Activated CD4-positive, alpha-beta T cell treated with anti-CD3 and anti-CD28 coated beads for 36 hours (primary cell): ENCODE measurements around the gene ACSS2. TPM values are rescaled to one million over a fixed set of nuclear protein-coding genes. Genes with fewer than 3 reads are reported as not detected.
A peak's percentile ranks its signal among the peaks of the same experiment; 100 is the strongest.

Source experiments
- ATAC-seq: fragments of 200-7000 bp; cut with Tn5 transposase; one replicate; pipeline ENCODE4 v1.10.0; 2021; ENCODE audit warnings: mild to moderate bottlenecking, moderate library complexity
- CTCF ChIA-PET: fragments of 350-600 bp; sonication (Branson Sonifier 250); formaldehyde crosslinking; loops from one replicate; lab custom pipeline; 2021; ENCODE audit warnings: antibody characterized with exemption; lab: Charles Lee
- POLR2A ChIA-PET: fragments of 350-600 bp; sonication (Branson Sonifier 250); formaldehyde crosslinking; loops from one replicate; lab custom pipeline; 2021; ENCODE audit warnings: antibody characterized with exemption, inconsistent platforms; lab: Charles Lee
- DNase-seq: peaks from one replicate; pipeline ENCODE4 v3.0.0-alpha.2; 2020
- H3K27ac Mint-ChIP-seq: one replicate; pipeline ENCODE4 v1.8.0; 2021; ENCODE audit warnings: mixed read lengths
- H3K27me3 Mint-ChIP-seq: one replicate; pipeline ENCODE4 v1.8.0; 2021; ENCODE audit warnings: mixed read lengths
- H3K36me3 Mint-ChIP-seq: one replicate; pipeline ENCODE4 v1.8.0; 2021; ENCODE audit warnings: low read depth, mixed read lengths
- H3K4me1 Mint-ChIP-seq: one replicate; pipeline ENCODE4 v1.8.0; 2021; ENCODE audit warnings: mixed read lengths
- H3K4me3 Mint-ChIP-seq: one replicate; pipeline ENCODE4 v1.8.0; 2021; ENCODE audit warnings: mild to moderate bottlenecking, moderate library complexity, mixed read lengths
- H3K9me3 Mint-ChIP-seq: one replicate; pipeline ENCODE4 v1.8.0; 2021; ENCODE audit warnings: low read depth, mixed read lengths
- intact Hi-C, 2 experiments: fragments of 100-400 bp; cut with DNase I in 1 of 2; cut with micrococcal nuclease in 1 of 2; formaldehyde crosslinking; loops; one replicate each; pipeline versions ENCODE4 v1.14.2 to v1.15.1; 2022 to 2024; cut with DNase I, micrococcal nuclease
- total RNA-seq, 2 experiments: library from RNA; stranded (reverse); gene quantifications; one replicate each; pipeline ENCODE4 v1.2.3, GENCODE V29; 2021

The ACSS2 gene, protein sequence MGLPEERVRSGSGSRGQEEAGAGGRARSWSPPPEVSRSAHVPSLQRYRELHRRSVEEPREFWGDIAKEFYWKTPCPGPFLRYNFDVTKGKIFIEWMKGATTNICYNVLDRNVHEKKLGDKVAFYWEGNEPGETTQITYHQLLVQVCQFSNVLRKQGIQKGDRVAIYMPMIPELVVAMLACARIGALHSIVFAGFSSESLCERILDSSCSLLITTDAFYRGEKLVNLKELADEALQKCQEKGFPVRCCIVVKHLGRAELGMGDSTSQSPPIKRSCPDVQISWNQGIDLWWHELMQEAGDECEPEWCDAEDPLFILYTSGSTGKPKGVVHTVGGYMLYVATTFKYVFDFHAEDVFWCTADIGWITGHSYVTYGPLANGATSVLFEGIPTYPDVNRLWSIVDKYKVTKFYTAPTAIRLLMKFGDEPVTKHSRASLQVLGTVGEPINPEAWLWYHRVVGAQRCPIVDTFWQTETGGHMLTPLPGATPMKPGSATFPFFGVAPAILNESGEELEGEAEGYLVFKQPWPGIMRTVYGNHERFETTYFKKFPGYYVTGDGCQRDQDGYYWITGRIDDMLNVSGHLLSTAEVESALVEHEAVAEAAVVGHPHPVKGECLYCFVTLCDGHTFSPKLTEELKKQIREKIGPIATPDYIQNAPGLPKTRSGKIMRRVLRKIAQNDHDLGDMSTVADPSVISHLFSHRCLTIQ
- 10 to 100 TPM; 29.9 to 35.1 TPM for total RNA-seq

DNA sequence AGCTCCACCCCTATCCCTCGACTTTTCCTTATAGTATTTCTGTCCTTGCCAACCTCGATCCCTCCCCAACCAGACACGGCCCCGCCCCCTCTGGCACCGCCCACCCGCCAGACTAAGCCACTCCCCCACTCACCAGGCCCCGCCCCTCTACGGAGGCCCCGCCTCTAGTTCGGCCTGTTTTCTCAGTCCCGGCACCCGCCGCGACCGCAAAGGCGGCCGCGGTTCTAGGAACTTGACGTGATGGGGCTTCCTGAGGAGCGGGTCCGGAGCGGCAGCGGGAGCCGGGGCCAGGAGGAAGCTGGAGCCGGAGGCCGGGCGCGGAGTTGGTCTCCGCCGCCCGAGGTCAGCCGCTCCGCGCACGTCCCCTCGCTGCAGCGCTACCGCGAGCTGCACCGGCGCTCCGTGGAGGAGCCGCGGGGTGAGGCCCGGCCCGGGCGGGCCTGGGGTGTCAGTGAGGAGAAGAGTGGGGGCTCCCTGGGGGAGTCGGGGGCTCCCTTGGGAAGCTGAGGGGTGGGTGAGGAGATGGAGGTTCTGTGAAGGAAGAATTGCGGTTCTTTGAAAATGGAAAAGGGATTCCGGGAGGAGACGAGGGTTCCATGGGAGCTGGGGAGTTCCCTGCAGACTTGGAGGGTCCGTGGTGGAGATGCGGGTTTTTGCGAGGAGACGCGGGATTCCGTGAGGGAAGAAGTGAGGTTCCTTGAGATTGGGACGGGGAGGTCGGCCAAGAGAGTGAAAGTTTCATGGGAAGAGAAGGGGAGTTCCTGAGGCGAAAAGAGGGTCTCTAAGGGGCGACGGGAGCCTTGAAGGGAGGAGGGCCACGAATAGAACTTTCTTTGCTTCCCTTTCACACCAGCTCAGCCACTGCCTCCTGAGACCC lies at the start of gene ACSS2:
Gene ACSS2, plus strand, starts transcription at position 207 of the 877 bp plus-strand sequence. Its CDS starts 34 bp downstream, at position 241.
- peak; percentile 99 for DNase-seq
- H3K27me3 Mint-ChIP-seq: no peaks in the 10 kb centered on the region
- H3K27ac Mint-ChIP-seq: peak within 1 kb of the TSS; percentile 85
- peaks cover 51% of the 10 kb centered on the region for H3K4me1 Mint-ChIP-seq
- intact Hi-C loops: loop anchor here (1.0 to 10.0 kb wide), 14 partner anchors 15 to 883 kb away; partner anchors contain the start of genes GSS (in 2 of the 2), MYH7B (in 2 of the 2), TRPC4AP (in 2 of the 2) and AHCY (in 1 of the 2)
- peak within 1 kb of the TSS; percentile 90 for H3K4me3 Mint-ChIP-seq
- H3K9me3 Mint-ChIP-seq: no peaks in the 10 kb centered on the region
- H3K36me3 Mint-ChIP-seq: no peaks in the 10 kb centered on the region
- CTCF ChIA-PET: interaction anchor here (0.9 to 7.9 kb wide), 7 partner anchors 14 to 209 kb away, joined by 3 to 78 read pairs (median 4); partner anchors contain the start of genes GSS and MYH7B
- POLR2A ChIA-PET: interaction anchor here (1.0 kb wide), 2 partner anchors 79 to 95 kb away, joined by 3 read pairs; partner anchors contain the start of genes GSS and MYH7B
- peak; percentile 31 for ATAC-seq

DNA sequence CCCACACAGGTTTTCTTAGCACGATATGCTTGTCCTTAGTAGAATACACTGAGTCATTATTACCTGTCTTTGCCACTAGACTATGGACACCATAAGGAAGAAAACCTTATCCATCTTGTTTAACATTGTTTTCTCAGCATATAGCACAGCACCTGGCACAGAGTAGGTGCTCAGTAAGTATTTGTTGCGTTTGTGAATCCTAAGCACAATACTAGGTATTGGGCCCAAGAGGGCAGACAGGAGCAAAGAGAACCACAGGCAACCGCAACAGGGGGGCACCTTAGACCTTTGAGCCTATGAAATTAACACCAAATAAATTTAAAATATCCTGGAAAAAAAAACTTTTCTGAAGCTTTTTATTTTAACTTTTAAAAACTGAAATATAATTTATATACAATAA lies 47.2 kb upstream of the ACSS2 start:
- H3K36me3 Mint-ChIP-seq: no peaks in the 10 kb centered on the region
- ATAC-seq: no peak

DNA sequence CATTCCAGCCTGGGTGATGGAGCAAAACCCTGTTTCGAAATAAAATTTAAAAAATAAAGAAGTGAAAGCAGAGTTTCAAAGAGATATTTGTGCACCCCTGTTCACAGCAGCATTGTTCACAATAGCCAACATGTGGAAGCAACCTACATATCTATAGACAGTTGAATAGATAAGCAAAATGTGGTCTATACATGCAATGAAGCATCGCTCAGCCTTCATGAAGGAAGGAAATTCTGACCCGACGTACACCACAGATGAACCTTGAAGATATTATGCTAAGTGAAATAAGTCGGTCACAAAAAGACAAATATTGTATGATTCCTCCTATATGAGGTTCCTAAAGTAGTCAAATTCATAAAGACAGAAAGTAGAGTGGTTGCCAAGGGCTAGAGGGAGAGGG lies 44.5 kb upstream of the ACSS2 start:
- intact Hi-C loops: no loop called here
- ATAC-seq: no peak

More for the DNA sequence above, 47.2 kb upstream of the ACSS2 start:
- peaks cover 6% of the 10 kb centered on the region for H3K27me3 Mint-ChIP-seq
- H3K27ac Mint-ChIP-seq: no peak overlapping the region
- no peak overlapping the region for H3K4me3 Mint-ChIP-seq
- POLR2A ChIA-PET: no interaction called here
- intact Hi-C loops: loop anchor here (5.0 to 10.0 kb wide), 3 partner anchors 43 to 626 kb away; partner anchors contain the start of genes CEP250 (in 1 of the 2), GGT7 (in 1 of the 2) and TRPC4AP (in 1 of the 2)
- CTCF ChIA-PET: interaction anchor here (1.6 kb wide), 1 partner anchor 45 kb away, joined by 3 read pairs; no protein-coding TSS in a partner anchor
- no peaks in the 10 kb centered on the region for H3K9me3 Mint-ChIP-seq
- DNase-seq: no peak
- H3K4me1 Mint-ChIP-seq: peaks cover 6% of the 10 kb centered on the region

DNA sequence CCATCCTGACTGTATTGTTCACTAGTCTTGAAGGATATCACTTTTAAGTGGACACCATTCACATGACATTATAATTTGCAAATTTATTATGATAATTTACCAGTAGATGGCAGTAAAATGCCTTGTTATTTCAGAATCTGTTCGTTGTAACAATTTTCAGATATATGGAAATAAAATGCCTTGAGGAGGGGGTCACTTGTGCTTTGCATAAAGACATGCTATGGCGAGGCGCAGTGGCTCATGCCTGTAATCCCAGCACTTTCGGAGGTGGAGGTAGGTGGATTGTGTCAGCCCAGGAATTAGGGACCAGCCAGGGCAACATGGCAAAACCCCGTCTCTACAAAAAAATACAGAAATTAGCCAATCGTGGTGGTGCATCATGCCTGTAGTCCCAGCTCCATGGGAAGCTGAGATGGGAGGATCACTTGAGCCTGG lies 41.9 kb upstream of the ACSS2 start:
- H3K36me3 Mint-ChIP-seq: no peaks in the 10 kb centered on the region
- intact Hi-C loops: loop anchor here (1.0 to 2.0 kb wide), 5 partner anchors 38 to 435 kb away; partner anchors contain the start of gene GGT7 (in 1 of the 2)
- POLR2A ChIA-PET: no interaction called here
- no peak overlapping the region for H3K4me3 Mint-ChIP-seq
- H3K4me1 Mint-ChIP-seq: no peaks in the 10 kb centered on the region
- ATAC-seq: peak; percentile 42
- DNase-seq: no peak
- CTCF ChIA-PET: interaction anchor here (0.7 kb wide), 1 partner anchor 41 kb away, joined by 3 read pairs; no protein-coding TSS in a partner anchor
- no peak overlapping the region for H3K27ac Mint-ChIP-seq
- peaks cover 8% of the 10 kb centered on the region for H3K27me3 Mint-ChIP-seq
- no peaks in the 10 kb centered on the region for H3K9me3 Mint-ChIP-seq

More for the DNA sequence above, 44.5 kb upstream of the ACSS2 start:
- H3K9me3 Mint-ChIP-seq: no peaks in the 10 kb centered on the region
- POLR2A ChIA-PET: no interaction called here
- H3K27ac Mint-ChIP-seq: no peak overlapping the region
- H3K4me3 Mint-ChIP-seq: no peak overlapping the region
- H3K36me3 Mint-ChIP-seq: no peaks in the 10 kb centered on the region
- DNase-seq: no peak
- CTCF ChIA-PET: interaction anchor here (0.7 kb wide), 2 partner anchors 114 to 123 kb away, joined by 3 read pairs; no protein-coding TSS in a partner anchor
- H3K4me1 Mint-ChIP-seq: no peaks in the 10 kb centered on the region
- H3K27me3 Mint-ChIP-seq: peaks cover 8% of the 10 kb centered on the region

DNA sequence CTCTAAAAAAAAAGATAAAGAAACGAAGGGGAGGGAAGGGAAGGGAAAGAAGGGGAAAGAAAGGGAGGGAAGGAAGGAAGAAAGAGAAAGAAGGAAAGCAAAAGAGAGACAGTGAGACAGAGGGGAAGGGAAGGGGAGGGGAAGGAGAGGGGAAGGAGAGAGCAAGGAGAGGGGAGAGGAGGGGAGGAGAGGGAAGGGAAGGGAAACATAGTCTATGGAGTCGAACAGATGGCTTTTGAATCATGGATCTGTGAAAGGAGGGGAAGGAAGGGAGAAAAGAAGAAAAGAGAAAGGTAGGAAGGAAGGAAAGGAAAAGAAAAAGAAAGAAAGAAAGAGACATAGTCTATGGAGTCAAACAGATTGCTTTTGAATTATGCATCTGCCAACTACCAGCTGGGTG lies 34.3 kb upstream of the ACSS2 start:
- Mint-ChIP-seq H3K27me3 (no peaks in the 10 kb centered on the region), H3K27ac (no peak overlapping the region), H3K4me3 (no peak overlapping the region), H3K4me1 (no peaks in the 10 kb centered on the region), H3K36me3 (no peaks in the 10 kb centered on the region), H3K9me3 (no peaks in the 10 kb centered on the region)
- CTCF ChIA-PET: no interaction called here
- POLR2A ChIA-PET: no interaction called here
- DNase-seq (no peak), ATAC-seq (no peak)
- intact Hi-C loops: no loop called here

DNA sequence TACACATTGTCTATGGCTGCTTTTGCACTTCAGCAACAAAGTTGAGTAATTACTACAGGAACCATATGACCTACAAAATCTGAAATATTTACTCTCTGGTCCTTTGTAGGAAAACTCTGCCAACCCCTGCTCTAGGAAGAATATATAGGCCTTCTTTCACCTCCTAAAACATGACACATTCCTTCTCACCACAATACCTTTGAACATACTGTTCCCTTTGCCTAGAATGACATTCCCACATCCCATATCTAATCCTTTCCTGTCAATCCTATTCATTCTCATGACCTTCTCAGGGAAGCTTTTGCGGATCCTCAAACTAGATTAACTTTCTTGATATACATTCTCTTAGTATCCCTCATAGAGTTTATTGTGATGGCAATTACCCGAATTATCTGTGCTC lies 33.0 kb upstream of the ACSS2 start:
- ChIA-PET POLR2A (interaction anchor here (0.6 kb wide), 1 partner anchor 15 kb away, joined by 3 read pairs; no protein-coding TSS in a partner anchor), CTCF (no interaction called here)
- H3K4me1 Mint-ChIP-seq: no peaks in the 10 kb centered on the region
- intact Hi-C loops: no loop called here
- H3K36me3 Mint-ChIP-seq: peaks cover 2% of the 10 kb centered on the region
- ATAC-seq: no peak
- no peak overlapping the region for H3K27ac Mint-ChIP-seq
- no peak overlapping the region for H3K4me3 Mint-ChIP-seq
- H3K9me3 Mint-ChIP-seq: no peaks in the 10 kb centered on the region
- DNase-seq: no peak
- no peaks in the 10 kb centered on the region for H3K27me3 Mint-ChIP-seq

DNA sequence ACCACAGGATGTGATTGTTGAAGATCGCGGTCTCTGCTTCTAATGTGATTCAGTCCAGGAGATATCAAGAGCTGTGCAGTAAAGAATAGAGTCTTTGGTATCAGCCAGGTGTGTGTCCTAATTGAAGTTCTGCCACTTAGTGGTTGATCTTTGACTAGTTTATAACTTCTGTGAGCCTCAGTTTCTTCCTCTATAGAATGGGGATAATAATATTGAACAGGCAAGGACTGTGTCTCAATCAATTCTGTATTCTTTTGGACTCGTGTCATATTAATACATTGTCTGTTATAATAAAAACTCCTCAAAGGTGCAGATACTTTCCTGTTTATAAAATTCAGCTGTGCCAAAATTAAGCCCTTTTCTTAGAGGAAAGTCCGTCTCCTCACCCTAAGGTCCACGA lies 27.8 kb upstream of the ACSS2 start:
- Mint-ChIP-seq H3K9me3 (no peaks in the 10 kb centered on the region), H3K27ac (peak overlapping the region; percentile 10), H3K4me1 (no peaks in the 10 kb centered on the region), H3K27me3 (no peaks in the 10 kb centered on the region), H3K36me3 (peaks cover 5% of the 10 kb centered on the region), H3K4me3 (no peak overlapping the region)
- intact Hi-C loops: no loop called here
- no peak for ATAC-seq
- DNase-seq: no peak
- POLR2A ChIA-PET: no interaction called here
- CTCF ChIA-PET: interaction anchor here (0.7 to 1.6 kb wide), 3 partner anchors 22 to 28 kb away, joined by 3 to 4 read pairs (median 3); partner anchors contain the start of gene ACSS2

DNA sequence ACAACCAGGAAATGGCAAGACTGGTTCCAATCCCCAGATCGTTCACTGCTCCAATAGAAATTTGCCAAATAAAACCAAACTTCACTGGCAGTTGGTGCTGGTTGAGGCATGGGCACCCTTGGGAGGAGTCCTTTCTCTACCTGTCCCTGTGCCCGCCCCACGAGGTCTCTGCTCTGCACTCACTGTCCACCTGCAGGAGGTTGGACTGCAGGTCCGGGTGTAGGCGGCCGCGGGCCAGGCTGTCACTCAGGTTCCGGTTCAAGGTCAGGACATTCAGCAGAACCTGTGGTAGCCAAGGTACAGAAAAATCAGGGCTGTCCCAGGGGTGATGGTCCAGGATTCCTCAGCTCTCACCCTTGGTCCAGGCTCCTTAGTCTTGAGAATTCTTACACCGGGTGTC lies 26.6 kb upstream of the ACSS2 start:
- Mint-ChIP-seq H3K27me3 (no peaks in the 10 kb centered on the region), H3K4me1 (no peaks in the 10 kb centered on the region), H3K27ac (no peak overlapping the region), H3K4me3 (no peak overlapping the region), H3K9me3 (no peaks in the 10 kb centered on the region), H3K36me3 (peaks cover 5% of the 10 kb centered on the region)
- DNase-seq (no peak), ATAC-seq (no peak)
- ChIA-PET CTCF (interaction anchor here (0.9 kb wide), 1 partner anchor 12 kb away, joined by 4 read pairs; no protein-coding TSS in a partner anchor), POLR2A (no interaction called here)
- intact Hi-C loops: no loop called here

DNA sequence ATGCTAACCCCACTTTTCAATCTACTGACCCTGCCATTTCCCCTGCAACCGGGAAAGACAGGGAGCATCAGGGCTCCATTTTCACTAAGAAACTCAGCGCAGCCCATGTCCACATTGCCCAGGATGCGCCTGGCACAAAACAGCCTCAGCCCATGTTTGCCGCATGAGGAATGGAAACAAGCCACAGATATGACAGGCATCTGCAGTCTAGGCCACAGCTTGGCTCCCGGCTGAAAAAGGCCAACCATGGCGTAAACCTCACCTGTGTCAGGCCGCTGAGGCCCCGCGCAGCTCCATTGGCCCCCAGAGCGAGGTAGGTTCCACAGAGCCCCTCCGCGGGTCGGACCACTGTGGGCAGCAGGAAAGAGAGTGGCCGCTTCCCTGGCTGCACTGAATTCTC lies 25.4 kb upstream of the ACSS2 start:
- H3K27ac Mint-ChIP-seq: no peak overlapping the region

DNA sequence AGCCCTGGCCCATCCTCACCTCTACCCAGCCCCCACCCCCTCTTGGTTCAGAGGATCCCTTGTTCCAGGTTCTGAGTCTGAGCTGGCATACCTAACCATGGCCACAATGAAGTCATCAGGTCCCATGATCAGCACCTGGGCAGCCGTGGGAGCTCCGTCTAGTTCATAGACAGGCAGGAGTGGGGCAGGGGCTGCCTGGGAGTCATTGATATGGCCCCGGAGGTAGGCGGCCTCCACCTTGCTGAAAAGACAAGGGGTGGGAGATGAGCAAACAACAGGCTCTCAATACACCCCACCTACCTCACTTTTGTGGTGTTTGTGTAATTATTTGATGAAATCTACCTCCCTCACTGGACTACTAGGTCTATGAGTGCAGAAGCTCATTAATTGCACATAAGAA lies 24.1 kb upstream of the ACSS2 start:
- peaks cover 5% of the 10 kb centered on the region for H3K36me3 Mint-ChIP-seq
- H3K4me1 Mint-ChIP-seq: no peaks in the 10 kb centered on the region
- DNase-seq (no peak), ATAC-seq (no peak)
- H3K27ac Mint-ChIP-seq: no peak overlapping the region
- intact Hi-C loops: no loop called here
- no peak overlapping the region for H3K4me3 Mint-ChIP-seq
- no peaks in the 10 kb centered on the region for H3K27me3 Mint-ChIP-seq
- H3K9me3 Mint-ChIP-seq: no peaks in the 10 kb centered on the region
- CTCF ChIA-PET: no interaction called here
- POLR2A ChIA-PET: interaction anchor here (0.5 to 0.6 kb wide), 2 partner anchors 104 to 286 kb away, joined by 3 read pairs; no protein-coding TSS in a partner anchor

More for the DNA sequence above, 25.4 kb upstream of the ACSS2 start:
- POLR2A ChIA-PET: no interaction called here
- CTCF ChIA-PET: no interaction called here
- Mint-ChIP-seq H3K4me1 (no peaks in the 10 kb centered on the region), H3K36me3 (peaks cover 5% of the 10 kb centered on the region), H3K27me3 (no peaks in the 10 kb centered on the region), H3K4me3 (no peak overlapping the region), H3K9me3 (no peaks in the 10 kb centered on the region)
- no peak for ATAC-seq
- intact Hi-C loops: no loop called here
- DNase-seq: no peak
